Measurements from ENCODE around the gene RIMOC1.

Gene RIMOC1

GRCh38 chr5:41903892-41904799, at the start of gene RIMOC1 (continued):
- TF ChIP-seq ZFHX2 (tag by site-specific recombination; conservative IDR thresholded peaks at IDR 0.05) (peak; percentile 45; the same call in 1 of the 2 replicates), ZNF645 (tag by site-specific recombination; IDR thresholded peaks at IDR 0.05) (0 out of 2 replicates have a peak, but pooled peaks have one; percentile 46), ZNF169 (tag by site-specific recombination; IDR thresholded peaks at IDR 0.05) (no peak), ZNF660 (tag by site-specific recombination; IDR thresholded peaks at IDR 0.05) (peak; percentile 73), PBX3 (CRISPR knock-in tag; IDR thresholded peaks at IDR 0.05) (peak; percentile 25; the same call in 1 of the 2 replicates), ZBTB8A (tag by site-specific recombination; IDR thresholded peaks at IDR 0.05) (peak; percentile 60; the same call in 1 of the 2 replicates), REPIN1 (tag by site-specific recombination; IDR thresholded peaks at IDR 0.05; ENCODE audit: low read depth) (0 out of 2 replicates have a peak, but pooled peaks have one; percentile 61), ZNF366 (tag by site-specific recombination; conservative IDR thresholded peaks at IDR 0.05) (peak; percentile 87), ZSCAN4 (tag by site-specific recombination; IDR thresholded peaks at IDR 0.05) (peak; percentile 66), BCL11A (tag by site-specific recombination; IDR thresholded peaks at IDR 0.05; ENCODE audit: low read depth) (peak; percentile 98), ZNF513 (tag by site-specific recombination; IDR thresholded peaks at IDR 0.05) (no peak), ZBTB11 (tag by site-specific recombination; conservative IDR thresholded peaks at IDR 0.05; ENCODE audit: low read depth) (peak; percentile 77), PRDM1 (tag by site-specific recombination; IDR thresholded peaks at IDR 0.05) (no peak), ZNF398 (tag by site-specific recombination; IDR thresholded peaks at IDR 0.05) (no peak), ZNF280D (tag by site-specific recombination; IDR thresholded peaks at IDR 0.05) (0 out of 2 replicates have a peak, but pooled peaks have one; percentile 39), ZNF580 (tag by site-specific recombination; IDR thresholded peaks at IDR 0.05) (peak; percentile 92), ZNF48 (tag by site-specific recombination; IDR thresholded peaks at IDR 0.05) (no peak), ZNF768 (tag by site-specific recombination; IDR thresholded peaks at IDR 0.05) (no peak; the same call in 1 of the 2 replicates), ZFP37 (tag by site-specific recombination; IDR thresholded peaks at IDR 0.05) (peak; percentile 96), ZNF658 (tag by site-specific recombination; IDR thresholded peaks at IDR 0.05) (no peak), ZFP41 (tag by site-specific recombination; IDR thresholded peaks at IDR 0.05; ENCODE audit: borderline replicate concordance) (no peak)
